AG04450 (cell line): ENCODE data around the gene PLCG2. TPM values are rescaled to one million over a fixed set of nuclear protein-coding genes. Genes with fewer than 3 reads are reported as not detected.
A peak's percentile ranks its signal among the peaks of the same experiment; 100 is the strongest.

Source experiments
- CTCF ChIA-PET: fragments of 300-600, 350-600 bp; formaldehyde crosslinking; extraction: SDS; loops from one replicate; lab custom pipeline; 2022; ENCODE audit warnings: antibody characterized with exemption, inconsistent platforms; lab: Charles Lee
- POLR2A ChIA-PET: fragments of 350-600 bp; formaldehyde crosslinking; extraction: SDS; loops from one replicate; lab custom pipeline; 2021; ENCODE audit warnings: antibody characterized with exemption, inconsistent platforms; lab: Yijun Ruan, JAX
- DNase-seq: peaks from one replicate; pipeline ENCODE4 v3.0.0-alpha.2; 2011; ENCODE audit warnings: low read depth, low spot score
- H3K27ac ChIP-seq: one replicate; pipeline ENCODE4 v1.5.1; 2012; ENCODE audit warnings: low read depth, low read length, control low read depth
- H3K27me3 ChIP-seq: one replicate; pipeline ENCODE4 v1.6.0; 2012; ENCODE audit warnings: low read length; ENCODE audit not compliant: control insufficient read depth, insufficient read depth
- H3K4me3 ChIP-seq: 2 replicates; pipeline ENCODE4 v1.5.1; 2011; ENCODE audit warnings: mild to moderate bottlenecking, low read depth, low read length, control low read depth
- H3K9me3 ChIP-seq: 2 replicates; pipeline ENCODE4 v1.5.1; 2012; ENCODE audit warnings: low read length; ENCODE audit not compliant: control insufficient read depth, insufficient read depth
- polyA plus RNA-seq: library from polyadenylated mRNA; depleted of rRNA; stranded (reverse); fragments of >200 nt; gene quantifications from 2 replicates; pipeline ENCODE4 v1.2.3, GENCODE V29; 2011
- TF ChIP-seq, protein P1 (sequence below): IDR thresholded peaks from 2 replicates; pipeline ENCODE4 v1.5.1; 2011; ENCODE audit warnings: low read depth, low read length, control low read depth, inconsistent platforms

PLCG2 gene
- polyA plus RNA-seq, 1 experiment: 0.16 TPM

DNA sequence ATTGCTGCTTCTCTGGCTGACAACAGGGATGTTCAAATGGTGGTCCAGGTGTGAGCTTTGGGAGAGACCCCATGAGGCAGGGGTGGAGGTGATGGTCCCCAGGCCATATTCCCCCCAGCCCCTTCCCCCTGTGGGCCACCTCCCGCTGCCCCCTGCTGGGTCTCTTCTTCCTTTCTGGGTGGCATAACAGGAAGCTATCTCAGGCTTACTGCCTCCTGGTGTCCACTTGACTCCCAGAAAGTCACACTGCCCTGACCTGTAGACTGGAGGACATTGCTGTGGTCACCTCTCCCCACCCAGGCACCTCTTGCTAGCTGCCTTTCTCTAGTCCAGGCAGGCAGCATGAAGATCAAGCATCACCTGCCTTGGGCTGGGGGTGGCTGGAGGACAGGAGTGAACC is 46.4 kb upstream of the PLCG2 start:
- CTCF ChIA-PET: interaction anchor here (0.6 to 1.3 kb wide), 2 partner anchors 9 to 371 kb away, joined by 3 read pairs; no protein-coding TSS in a partner anchor
- TF ChIP-seq, protein P1, sequence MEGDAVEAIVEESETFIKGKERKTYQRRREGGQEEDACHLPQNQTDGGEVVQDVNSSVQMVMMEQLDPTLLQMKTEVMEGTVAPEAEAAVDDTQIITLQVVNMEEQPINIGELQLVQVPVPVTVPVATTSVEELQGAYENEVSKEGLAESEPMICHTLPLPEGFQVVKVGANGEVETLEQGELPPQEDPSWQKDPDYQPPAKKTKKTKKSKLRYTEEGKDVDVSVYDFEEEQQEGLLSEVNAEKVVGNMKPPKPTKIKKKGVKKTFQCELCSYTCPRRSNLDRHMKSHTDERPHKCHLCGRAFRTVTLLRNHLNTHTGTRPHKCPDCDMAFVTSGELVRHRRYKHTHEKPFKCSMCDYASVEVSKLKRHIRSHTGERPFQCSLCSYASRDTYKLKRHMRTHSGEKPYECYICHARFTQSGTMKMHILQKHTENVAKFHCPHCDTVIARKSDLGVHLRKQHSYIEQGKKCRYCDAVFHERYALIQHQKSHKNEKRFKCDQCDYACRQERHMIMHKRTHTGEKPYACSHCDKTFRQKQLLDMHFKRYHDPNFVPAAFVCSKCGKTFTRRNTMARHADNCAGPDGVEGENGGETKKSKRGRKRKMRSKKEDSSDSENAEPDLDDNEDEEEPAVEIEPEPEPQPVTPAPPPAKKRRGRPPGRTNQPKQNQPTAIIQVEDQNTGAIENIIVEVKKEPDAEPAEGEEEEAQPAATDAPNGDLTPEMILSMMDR: no peak
- H3K27ac ChIP-seq: no peak overlapping the region
- DNase-seq: no peak
- POLR2A ChIA-PET: no interaction called here
- H3K4me3 ChIP-seq: no peak overlapping the region
- H3K9me3 ChIP-seq: no peaks in the 10 kb centered on the region; the same call in 1 of the 2 replicates
- H3K27me3 ChIP-seq: no peaks in the 10 kb centered on the region

DNA sequence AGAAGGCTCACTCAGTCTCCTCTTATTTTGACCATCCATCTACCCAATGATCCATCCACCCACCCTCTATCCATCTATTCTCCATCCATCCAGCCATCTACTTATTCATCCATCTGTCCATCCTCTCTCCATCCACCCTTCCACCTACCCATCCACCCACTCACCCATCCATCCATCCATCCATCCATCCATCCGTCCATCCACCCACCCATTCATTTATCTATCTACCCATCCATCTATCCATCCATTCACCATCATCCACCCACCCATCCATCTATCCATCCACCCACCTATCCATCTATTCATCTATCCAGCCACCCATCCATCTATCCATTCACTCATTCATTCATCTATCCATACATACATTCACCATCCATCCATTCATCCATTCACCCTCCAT is 45.8 kb upstream of the PLCG2 start:
- CTCF ChIA-PET: interaction anchor here (1.3 to 1.5 kb wide), 3 partner anchors 10 to 729 kb away, joined by 3 to 5 read pairs (median 3); no protein-coding TSS in a partner anchor
- H3K27ac ChIP-seq: no peak overlapping the region
- TF ChIP-seq, protein P1: no peak
- no peaks in the 10 kb centered on the region for H3K27me3 ChIP-seq
- H3K9me3 ChIP-seq: no peaks in the 10 kb centered on the region; the same call in 1 of the 2 replicates
- POLR2A ChIA-PET: no interaction called here
- H3K4me3 ChIP-seq: no peak overlapping the region
- DNase-seq: no peak

DNA sequence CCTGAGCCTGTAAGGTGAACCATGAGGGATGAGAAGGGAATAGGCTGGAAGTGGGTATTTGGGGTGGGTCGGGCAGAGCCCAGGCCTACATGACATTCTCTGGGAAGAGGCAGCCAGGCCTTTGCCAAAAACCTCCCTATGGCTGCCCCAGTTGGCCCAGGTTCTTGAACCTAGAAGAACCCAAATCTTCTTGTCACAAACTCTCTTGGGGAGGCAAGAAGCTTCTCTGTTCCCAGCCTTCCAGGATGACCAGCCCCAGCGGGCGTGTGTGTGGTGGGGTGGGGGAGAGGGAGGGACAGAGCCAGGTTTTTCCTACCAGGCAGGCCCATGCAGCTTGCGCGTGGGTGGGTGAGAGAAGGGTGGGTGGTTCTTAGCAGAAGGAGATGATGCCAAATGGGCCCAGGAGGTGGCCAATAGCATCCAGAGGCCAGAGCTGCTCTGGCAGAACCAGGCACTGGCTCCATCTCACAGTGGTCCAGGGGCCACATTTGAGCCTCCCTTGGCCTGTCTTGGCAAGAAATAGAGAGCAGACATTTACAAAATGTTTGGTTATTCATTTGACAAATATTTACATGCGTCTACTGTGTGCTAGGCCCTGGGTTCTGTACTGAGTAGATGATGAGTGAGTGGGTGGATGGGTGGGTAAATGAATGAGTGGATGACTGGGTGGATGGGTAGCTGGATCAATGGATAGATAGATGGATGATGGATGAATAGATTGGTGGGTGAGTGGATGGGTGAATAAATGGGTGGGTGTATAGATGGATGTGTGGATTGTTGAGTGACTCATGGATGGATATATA is 44.3 kb upstream of the PLCG2 start:
- Histone ChIP-seq H3K27ac (no peak overlapping the region), H3K9me3 (no peaks in the 10 kb centered on the region; the same call in 1 of the 2 replicates), H3K4me3 (no peak overlapping the region), H3K27me3 (peaks cover 4% of the 10 kb centered on the region)
- POLR2A ChIA-PET: no interaction called here
- no peak for DNase-seq
- TF ChIP-seq, protein P1: no peak
- CTCF ChIA-PET: interaction anchor here (1.1 to 3.3 kb wide), 8 partner anchors 11 to 730 kb away, joined by 3 to 12 read pairs (median 6); no protein-coding TSS in a partner anchor

DNA sequence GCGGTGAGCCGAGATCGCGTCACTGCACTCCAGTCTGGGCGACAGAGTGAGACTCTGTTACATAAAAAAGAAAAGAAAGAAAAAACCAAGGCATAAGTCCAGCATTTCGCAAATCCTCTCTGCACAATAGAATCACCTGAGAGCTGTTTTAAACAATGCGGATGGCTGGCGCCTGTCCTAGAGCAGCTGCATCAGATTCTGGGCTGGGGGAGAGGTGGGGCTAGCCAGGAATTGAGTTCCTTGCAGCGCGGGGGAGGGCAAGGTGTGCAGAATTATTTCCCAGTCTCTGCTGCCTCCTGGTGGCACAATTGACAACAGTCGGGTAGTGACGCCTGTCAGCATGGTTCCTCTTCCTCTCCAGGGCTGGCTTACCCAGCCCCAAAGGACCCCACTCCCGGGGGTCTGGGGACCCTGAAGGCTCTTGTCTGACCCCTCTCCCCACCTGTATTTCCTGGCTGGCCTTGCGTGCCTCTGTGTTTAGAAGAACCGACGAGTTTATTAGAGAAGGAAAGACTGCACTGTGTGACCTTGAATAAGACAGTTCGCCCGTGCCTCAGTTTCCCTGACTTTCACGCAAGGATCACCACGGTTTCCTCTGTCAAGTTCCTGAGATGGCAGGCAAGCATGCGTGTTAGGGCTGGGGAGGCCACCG is 41.1 kb upstream of the PLCG2 start:
- ChIA-PET CTCF (interaction anchor here (0.9 to 4.9 kb wide), 12 partner anchors 115 to 733 kb away, joined by 3 to 38 read pairs (median 6); no protein-coding TSS in a partner anchor), POLR2A (no interaction called here)
- Histone ChIP-seq H3K27ac (no peak overlapping the region), H3K4me3 (peak overlapping the region; percentile 27; the same call in 1 of the 2 replicates), H3K9me3 (no peaks in the 10 kb centered on the region; the same call in 1 of the 2 replicates), H3K27me3 (peaks cover 10% of the 10 kb centered on the region)
- DNase-seq: no peak
- TF ChIP-seq, protein P1: peak; percentile 84
